Measurements from ENCODE around the gene KLHL2.

KLHL2 gene

GRCh38 chr4:165312506-165312905 is 105.1 kb downstream of the KLHL2 start:
- peak; percentile 61 for DNase-seq (ENCODE audit: low read depth)
- TF ChIP-seq CTCF (conservative IDR thresholded peaks at IDR 0.05; ENCODE audit: low read length): no peak
- no peak overlapping the region for H3K4me3 ChIP-seq (ENCODE audit: low read length)

GRCh38 chr4:165319030-165319429 is 111.7 kb downstream of the KLHL2 start:
- no peak overlapping the region for H3K4me3 ChIP-seq (ENCODE audit: low read length)
- no peak for DNase-seq (ENCODE audit: low read depth)
- TF ChIP-seq CTCF (conservative IDR thresholded peaks at IDR 0.05; ENCODE audit: low read length): no peak

GRCh38 chr4:165319509-165319908 is 112.1 kb downstream of the KLHL2 start:
- no peak for DNase-seq (ENCODE audit: low read depth)
- no peak overlapping the region for H3K4me3 ChIP-seq (ENCODE audit: low read length)
- TF ChIP-seq CTCF (conservative IDR thresholded peaks at IDR 0.05; ENCODE audit: low read length): no peak

- DNase-seq (ENCODE audit: low read depth): no peak
- TF ChIP-seq CTCF (conservative IDR thresholded peaks at IDR 0.05; ENCODE audit: low read length): no peak
- no peak overlapping the region for H3K4me3 ChIP-seq (ENCODE audit: low read length)
These were observed 117.0 kb downstream of the KLHL2 start for GRCh38 chr4:165324236-165324917.

GRCh38 chr4:165324918-165325304 is 117.5 kb downstream of the KLHL2 start:
- no peak overlapping the region for H3K4me3 ChIP-seq (ENCODE audit: low read length)
- no peak for TF ChIP-seq CTCF (conservative IDR thresholded peaks at IDR 0.05; ENCODE audit: low read length)

GRCh38 chr4:165325732-165326512 is 118.6 kb downstream of the KLHL2 start:
- no peak for TF ChIP-seq CTCF (conservative IDR thresholded peaks at IDR 0.05; ENCODE audit: low read length)
- H3K4me3 ChIP-seq (ENCODE audit: low read length): peak overlapping the region; percentile 78; the same call in 1 of the 2 replicates
- peak; percentile 80 for DNase-seq (ENCODE audit: low read depth)

More at GRCh38 chr4:165324918-165325304, 117.5 kb downstream of the KLHL2 start:
- no peak for DNase-seq (ENCODE audit: low read depth)

- peak overlapping the region; percentile 78 for H3K4me3 ChIP-seq (ENCODE audit: low read length)
- peak; percentile 27 for DNase-seq (ENCODE audit: low read depth)
- no peak for TF ChIP-seq CTCF (conservative IDR thresholded peaks at IDR 0.05; ENCODE audit: low read length)
These were observed 119.5 kb downstream of the KLHL2 start for GRCh38 chr4:165326831-165327210.
